Activated CD4-positive, alpha-beta memory T cell treated with anti-CD3 and anti-CD28 coated beads, Interleukin-2, amount 10 ng/mL, durations not matched to agents 7 days and 5 days (primary cell): Measurements from ENCODE around the gene SLC25A41. TPM values are rescaled to one million over a fixed set of nuclear protein-coding genes. Genes with fewer than 3 reads are reported as not detected.

Experiments
- CTCF ChIA-PET: fragments of 350-600 bp; sonication (Branson Sonifier 250); formaldehyde crosslinking; loops from one replicate; lab custom pipeline; 2021; ENCODE audit warnings: antibody characterized with exemption, inconsistent platforms; lab: Charles Lee
- POLR2A ChIA-PET: fragments of 350-600 bp; sonication (Branson Sonifier 250); formaldehyde crosslinking; loops from one replicate; lab custom pipeline; 2021; ENCODE audit warnings: antibody characterized with exemption; lab: Charles Lee
- DNase-seq: peaks from one replicate; pipeline ENCODE4 v3.0.0-alpha.2; 2020
- H3K27ac Mint-ChIP-seq: one replicate; pipeline ENCODE4 v1.8.0; 2021; ENCODE audit warnings: mild to moderate bottlenecking, mixed read lengths
- H3K27me3 Mint-ChIP-seq: one replicate; pipeline ENCODE4 v1.8.0; 2021; ENCODE audit warnings: mixed read lengths
- H3K36me3 Mint-ChIP-seq: one replicate; pipeline ENCODE4 v1.8.0; 2021; ENCODE audit warnings: low read depth, mixed read lengths
- H3K4me1 Mint-ChIP-seq: one replicate; pipeline ENCODE4 v1.8.0; 2021; ENCODE audit warnings: mixed read lengths
- H3K4me3 Mint-ChIP-seq: one replicate; pipeline ENCODE4 v1.8.0; 2021; ENCODE audit warnings: mild to moderate bottlenecking, mixed read lengths
- H3K9me3 Mint-ChIP-seq: one replicate; pipeline ENCODE4 v1.8.0; 2021; ENCODE audit warnings: mixed read lengths
- total RNA-seq, 2 experiments: library from RNA; stranded (reverse); gene quantifications; one replicate each; pipeline ENCODE4 v1.2.3, GENCODE V29; 2021

The SLC25A41 gene
- total RNA-seq, 2 experiments from 2014 or later: not detected

DNA sequence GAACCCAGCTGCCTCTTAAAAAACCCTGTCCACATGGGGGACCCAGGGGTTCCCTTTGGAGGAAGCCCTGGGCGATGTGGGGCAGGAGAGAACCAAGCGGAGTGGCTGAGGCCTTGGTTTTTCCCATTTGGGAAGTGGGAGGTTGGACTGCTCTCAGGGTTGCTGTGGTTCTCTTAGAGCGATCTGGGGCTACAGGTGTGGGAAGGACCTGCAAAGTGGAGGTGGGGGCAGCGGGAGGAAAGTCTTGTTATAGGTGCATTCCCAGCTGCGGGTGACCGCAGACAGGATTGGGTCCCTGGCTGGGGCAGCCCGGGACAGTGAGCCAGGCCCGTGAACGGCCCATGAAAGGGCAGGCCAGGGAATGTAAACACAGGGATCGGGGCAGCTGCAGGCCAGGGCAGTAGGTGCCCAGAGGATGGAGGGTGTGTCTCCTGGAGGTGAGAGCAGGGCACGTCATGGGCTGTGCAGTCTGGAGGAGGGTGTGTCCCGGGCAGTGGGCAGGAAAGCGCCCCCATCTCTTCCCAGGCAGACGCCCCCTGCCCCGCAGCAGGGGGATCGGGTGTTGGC lies 25.2 kb upstream of the SLC25A41 start:
- ChIA-PET CTCF (interaction anchor here (0.9 to 1.0 kb wide), 3 partner anchors 23 to 159 kb away, joined by 3 read pairs; partner anchors contain the start of gene DENND1C), POLR2A (interaction anchor here (1.1 to 1.9 kb wide), 4 partner anchors 22 to 65 kb away, joined by 4 to 19 read pairs (median 4); partner anchors contain the start of gene DENND1C)
- peak overlapping the region; percentile 88 for H3K4me3 Mint-ChIP-seq
- peaks cover 33% of the 10 kb centered on the region for H3K36me3 Mint-ChIP-seq
- H3K27ac Mint-ChIP-seq: peak overlapping the region; percentile 71
- peaks cover 19% of the 10 kb centered on the region for H3K4me1 Mint-ChIP-seq
- peaks cover 14% of the 10 kb centered on the region for H3K9me3 Mint-ChIP-seq
- H3K27me3 Mint-ChIP-seq: no peaks in the 10 kb centered on the region
- no peak for DNase-seq

DNA sequence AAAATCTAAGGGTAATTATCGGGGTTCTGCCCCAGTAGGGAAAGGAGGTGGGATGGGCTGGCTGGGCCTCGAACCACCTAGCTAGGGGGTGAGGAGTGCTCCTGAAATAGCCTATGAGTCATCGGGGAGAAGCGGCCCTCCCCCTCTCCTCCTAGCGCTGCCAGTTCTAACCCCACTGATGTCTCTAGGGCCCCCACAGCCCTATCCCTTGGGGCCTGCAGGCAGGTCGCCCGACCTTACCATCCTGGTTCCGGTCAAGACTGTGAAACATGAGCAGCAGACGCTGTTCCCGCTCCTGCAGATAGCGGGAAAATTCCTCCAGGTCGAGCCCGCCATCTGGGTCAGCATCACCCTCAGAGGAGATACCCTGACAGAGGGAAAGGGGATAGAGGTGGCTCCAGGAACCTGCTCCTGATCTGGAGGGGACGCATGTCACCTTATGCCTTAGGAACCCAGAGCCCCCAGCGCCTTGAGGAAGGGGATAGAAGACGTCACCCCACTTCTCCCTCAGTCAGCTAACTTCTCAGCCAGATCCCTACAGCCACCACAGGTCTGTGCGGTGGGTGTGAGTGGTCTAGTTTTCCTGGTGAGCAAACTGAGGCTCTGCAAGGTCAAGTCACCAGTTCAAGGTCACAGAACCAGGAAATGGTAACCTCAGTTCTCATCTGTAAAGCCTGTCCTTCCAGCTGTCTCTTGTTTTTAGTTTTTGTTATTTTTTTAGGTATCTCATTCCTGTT lies 24.6 kb upstream of the SLC25A41 start:
- H3K27ac Mint-ChIP-seq: peak overlapping the region; percentile 71
- no peaks in the 10 kb centered on the region for H3K27me3 Mint-ChIP-seq
- DNase-seq: no peak
- ChIA-PET POLR2A (interaction anchor here (1.1 to 1.9 kb wide), 2 partner anchors 23 to 31 kb away, joined by 4 read pairs; partner anchors contain the start of gene DENND1C), CTCF (interaction anchor here (0.9 to 1.0 kb wide), 2 partner anchors 23 to 158 kb away, joined by 3 read pairs; partner anchors contain the start of gene DENND1C)
- H3K36me3 Mint-ChIP-seq: peaks cover 37% of the 10 kb centered on the region
- peaks cover 17% of the 10 kb centered on the region for H3K9me3 Mint-ChIP-seq
- peak overlapping the region; percentile 88 for H3K4me3 Mint-ChIP-seq
- peaks cover 19% of the 10 kb centered on the region for H3K4me1 Mint-ChIP-seq

- no peaks in the 10 kb centered on the region for H3K27me3 Mint-ChIP-seq
- H3K4me3 Mint-ChIP-seq: no peak overlapping the region
- no peak overlapping the region for H3K27ac Mint-ChIP-seq
- no peak for DNase-seq
- peaks cover 16% of the 10 kb centered on the region for H3K4me1 Mint-ChIP-seq
- POLR2A ChIA-PET: no interaction called here
- peaks cover 49% of the 10 kb centered on the region for H3K36me3 Mint-ChIP-seq
- CTCF ChIA-PET: interaction anchor here (1.1 kb wide), 1 partner anchor 25 kb away, joined by 3 read pairs; the partner anchor contains the start of gene DENND1C
- H3K9me3 Mint-ChIP-seq: peaks cover 17% of the 10 kb centered on the region
These were observed 22.4 kb upstream of the SLC25A41 start for GRCh38 chr19:6455924-6456323.

GRCh38 chr19:6453951-6454565 lies 20.5 kb upstream of the SLC25A41 start:
- Mint-ChIP-seq H3K9me3 (peaks cover 17% of the 10 kb centered on the region), H3K27ac (no peak overlapping the region), H3K36me3 (peaks cover 53% of the 10 kb centered on the region), H3K27me3 (no peaks in the 10 kb centered on the region), H3K4me3 (no peak overlapping the region), H3K4me1 (peaks cover 9% of the 10 kb centered on the region)
- CTCF ChIA-PET: no interaction called here
- POLR2A ChIA-PET: no interaction called here
- no peak for DNase-seq

DNA sequence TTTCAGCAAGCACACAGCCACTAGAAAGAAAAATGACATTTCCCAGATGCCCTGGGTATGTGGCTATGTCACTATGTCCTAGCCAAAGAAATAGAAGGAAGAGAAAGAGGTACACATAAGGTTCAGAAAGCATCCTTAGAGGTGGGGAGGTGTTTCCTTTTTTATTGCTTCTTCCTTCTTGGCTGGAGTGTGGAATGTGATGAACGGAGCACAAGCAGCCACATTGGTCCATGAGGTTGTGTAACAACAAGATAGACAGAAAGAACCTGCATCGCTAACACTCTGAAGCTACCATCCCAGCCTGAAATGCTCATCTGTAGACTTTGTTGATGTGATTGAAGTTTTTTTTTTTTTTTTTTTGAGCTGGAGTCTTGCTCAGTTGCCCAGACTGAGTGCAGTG lies 19.3 kb upstream of the SLC25A41 start:
- Mint-ChIP-seq H3K27me3 (no peaks in the 10 kb centered on the region), H3K9me3 (peaks cover 17% of the 10 kb centered on the region), H3K27ac (no peak overlapping the region), H3K4me1 (no peaks in the 10 kb centered on the region), H3K36me3 (peaks cover 53% of the 10 kb centered on the region), H3K4me3 (no peak overlapping the region)
- POLR2A ChIA-PET: no interaction called here
- DNase-seq: no peak
- CTCF ChIA-PET: no interaction called here

GRCh38 chr19:6452223-6452614 lies 18.7 kb upstream of the SLC25A41 start:
- Mint-ChIP-seq H3K9me3 (peaks cover 17% of the 10 kb centered on the region), H3K27me3 (no peaks in the 10 kb centered on the region), H3K4me3 (no peak overlapping the region), H3K36me3 (peaks cover 47% of the 10 kb centered on the region), H3K4me1 (no peaks in the 10 kb centered on the region), H3K27ac (no peak overlapping the region)
- ChIA-PET CTCF (interaction anchor here (0.7 kb wide), 1 partner anchor 19 kb away, joined by 3 read pairs; no protein-coding TSS in a partner anchor), POLR2A (no interaction called here)
- no peak for DNase-seq

DNA sequence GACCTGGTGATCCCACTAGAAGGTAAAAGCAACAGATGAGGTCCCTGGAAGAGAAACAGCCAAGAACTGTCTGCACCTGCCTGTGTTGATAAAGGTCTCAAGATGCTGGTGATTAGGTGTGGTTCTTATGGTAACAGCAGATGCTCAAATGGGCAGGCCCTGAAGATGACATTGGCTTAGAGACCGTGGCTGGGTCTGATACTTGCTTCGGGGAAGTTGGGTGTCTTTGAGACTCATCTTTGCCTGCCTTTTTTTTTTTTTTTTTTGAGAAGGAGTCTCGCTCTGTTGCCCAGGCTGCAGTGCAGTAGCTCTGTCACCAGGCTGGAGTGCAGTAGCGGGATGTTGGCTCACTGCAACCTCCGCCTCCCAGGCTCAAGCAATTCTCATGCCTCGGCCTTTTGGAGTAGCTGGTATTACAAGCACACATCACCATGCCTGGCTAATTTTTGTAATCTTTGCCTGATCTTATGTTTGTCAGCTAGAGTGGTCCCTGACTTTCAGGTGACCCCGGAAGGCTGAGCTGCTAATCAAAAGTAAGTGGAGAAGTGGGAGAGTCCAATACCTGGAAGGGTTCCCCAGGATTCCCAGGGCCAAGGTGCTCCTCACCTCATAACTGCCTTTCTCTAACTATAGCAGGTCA lies 18.1 kb upstream of the SLC25A41 start:
- no peak for DNase-seq
- H3K4me3 Mint-ChIP-seq: no peak overlapping the region
- H3K9me3 Mint-ChIP-seq: peaks cover 17% of the 10 kb centered on the region
- H3K4me1 Mint-ChIP-seq: no peaks in the 10 kb centered on the region
- POLR2A ChIA-PET: no interaction called here
- no peaks in the 10 kb centered on the region for H3K27me3 Mint-ChIP-seq
- CTCF ChIA-PET: interaction anchor here (0.7 kb wide), 1 partner anchor 19 kb away, joined by 3 read pairs; no protein-coding TSS in a partner anchor
- peaks cover 46% of the 10 kb centered on the region for H3K36me3 Mint-ChIP-seq
- no peak overlapping the region for H3K27ac Mint-ChIP-seq

DNA sequence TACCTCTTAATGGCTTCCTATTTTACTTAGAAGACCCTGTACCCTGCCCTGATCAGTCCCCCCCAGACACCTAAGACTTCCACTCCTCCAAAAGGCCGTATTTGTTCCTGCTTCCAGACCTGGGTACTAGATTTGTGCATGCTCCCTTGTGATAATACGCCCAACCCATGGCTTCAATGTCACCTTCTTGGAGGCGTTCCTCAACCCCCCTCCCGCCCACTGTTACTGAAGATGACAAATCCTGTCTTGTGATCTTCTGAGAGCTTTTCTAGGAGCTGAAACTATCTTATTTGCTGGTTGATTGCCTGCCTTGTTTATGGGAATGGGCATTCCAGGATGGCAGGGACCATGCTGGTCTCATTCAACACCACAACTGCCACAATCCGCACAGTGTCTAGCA lies 16.6 kb upstream of the SLC25A41 start:
- no peak overlapping the region for H3K27ac Mint-ChIP-seq
- no peaks in the 10 kb centered on the region for H3K4me1 Mint-ChIP-seq
- H3K9me3 Mint-ChIP-seq: peaks cover 14% of the 10 kb centered on the region
- H3K36me3 Mint-ChIP-seq: peaks cover 34% of the 10 kb centered on the region
- ChIA-PET CTCF (no interaction called here), POLR2A (no interaction called here)
- no peak for DNase-seq
- no peaks in the 10 kb centered on the region for H3K27me3 Mint-ChIP-seq
- H3K4me3 Mint-ChIP-seq: no peak overlapping the region

- H3K4me1 Mint-ChIP-seq: no peaks in the 10 kb centered on the region
- H3K27me3 Mint-ChIP-seq: no peaks in the 10 kb centered on the region
- H3K36me3 Mint-ChIP-seq: peaks cover 16% of the 10 kb centered on the region
- POLR2A ChIA-PET: no interaction called here
- H3K4me3 Mint-ChIP-seq: no peak overlapping the region
- no peak for DNase-seq
- no peaks in the 10 kb centered on the region for H3K9me3 Mint-ChIP-seq
- no peak overlapping the region for H3K27ac Mint-ChIP-seq
- CTCF ChIA-PET: no interaction called here
These were observed 14.5 kb upstream of the SLC25A41 start for GRCh38 chr19:6448045-6448444.

DNA sequence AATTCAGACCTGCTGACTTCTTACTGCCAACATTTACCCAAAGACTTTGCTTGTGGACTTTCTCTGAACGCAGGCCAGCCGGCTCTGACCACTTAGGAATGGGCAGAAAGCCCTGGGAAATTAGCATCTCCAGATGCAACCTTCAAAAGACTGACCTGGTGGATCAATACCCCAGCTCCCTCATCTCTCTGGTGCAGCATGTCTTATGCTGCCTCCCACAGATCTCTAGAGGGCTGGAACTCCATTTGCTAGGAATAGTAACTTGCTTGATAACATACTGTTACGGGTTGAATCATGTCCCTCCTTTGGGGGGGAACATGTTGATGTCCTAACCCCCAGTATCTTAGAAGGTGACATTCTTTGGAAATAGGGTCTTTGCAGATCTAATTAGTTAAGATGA lies 12.9 kb upstream of the SLC25A41 start:
- Mint-ChIP-seq H3K27me3 (no peaks in the 10 kb centered on the region), H3K4me1 (no peaks in the 10 kb centered on the region), H3K36me3 (peaks cover 6% of the 10 kb centered on the region), H3K27ac (no peak overlapping the region), H3K4me3 (no peak overlapping the region), H3K9me3 (no peaks in the 10 kb centered on the region)
- no peak for DNase-seq
- POLR2A ChIA-PET: no interaction called here
- CTCF ChIA-PET: no interaction called here

- Mint-ChIP-seq H3K27ac (no peak overlapping the region), H3K4me3 (no peak overlapping the region), H3K36me3 (no peaks in the 10 kb centered on the region), H3K4me1 (no peaks in the 10 kb centered on the region), H3K9me3 (no peaks in the 10 kb centered on the region), H3K27me3 (no peaks in the 10 kb centered on the region)
- POLR2A ChIA-PET: no interaction called here
- CTCF ChIA-PET: no interaction called here
- DNase-seq: no peak
These were observed 10.4 kb upstream of the SLC25A41 start for GRCh38 chr19:6443986-6444385.

DNA sequence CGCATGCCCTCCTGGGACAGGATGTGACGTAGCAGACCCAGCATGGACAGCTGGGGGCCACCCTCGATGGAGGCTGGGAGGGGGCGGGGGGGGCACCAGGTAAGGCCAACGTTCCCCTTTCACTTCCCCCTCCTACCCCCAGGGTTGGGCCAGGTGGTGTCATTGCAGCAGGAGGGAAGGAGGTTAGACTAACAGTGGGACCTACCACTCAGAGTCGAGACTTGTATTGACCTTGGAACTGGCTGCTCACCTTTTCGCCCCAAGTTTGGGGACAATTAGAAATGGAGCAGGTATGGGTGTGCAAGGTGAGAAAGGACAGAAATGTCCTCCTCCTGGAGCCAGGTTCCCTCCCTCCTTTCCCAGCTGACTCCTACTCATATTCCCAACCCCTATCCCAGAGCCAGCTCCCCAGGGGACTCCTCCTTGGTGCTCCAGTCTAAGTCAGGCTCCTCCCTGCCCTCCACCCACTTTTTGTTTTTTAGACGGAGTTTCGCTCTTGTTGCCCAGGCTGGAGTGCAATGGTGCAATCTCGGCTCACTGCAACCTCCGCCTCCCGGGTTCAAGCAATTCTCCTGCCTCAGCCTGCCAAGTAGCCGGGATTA lies 8.6 kb upstream of the SLC25A41 start:
- H3K9me3 Mint-ChIP-seq: no peaks in the 10 kb centered on the region
- H3K27ac Mint-ChIP-seq: no peak overlapping the region
- H3K27me3 Mint-ChIP-seq: no peaks in the 10 kb centered on the region
- POLR2A ChIA-PET: no interaction called here
- H3K36me3 Mint-ChIP-seq: no peaks in the 10 kb centered on the region
- H3K4me1 Mint-ChIP-seq: no peaks in the 10 kb centered on the region
- no peak overlapping the region for H3K4me3 Mint-ChIP-seq
- CTCF ChIA-PET: no interaction called here
- no peak for DNase-seq
